T47D (cell line): Measurements from ENCODE around the gene KRTAP10-4.
"Not testable (repeated sequence)": the region's sequence is repeated elsewhere in the genome, so short reads cannot be mapped to it uniquely, and the experiment has no call there.

ENCODE experiments used
- DNase-seq, 2 experiments: peaks; one replicate each; pipeline versions ENCODE4 v3.0.0 to v3.0.0-alpha.2; 2011 to 2012; ENCODE audit warnings: low read depth in 1 of 2, low spot score in 1 of 2
- JUND ChIP-seq: IDR thresholded peaks from 2 replicates; pipeline ENCODE4 v1.6.1; 2012; ENCODE audit warnings: low read depth
- in situ Hi-C: cut with HindIII; loops from 2 replicates; pipeline ENCODE4 v1.10.0; 2016; ENCODE audit warnings: low sequenced_read_pairs, low pct_unique_long_range_greater_than_20kb

The KRTAP10-4 gene

GRCh38 chr21:44603109-44603875 lies 29.8 kb downstream of the KRTAP10-4 start:
- in situ Hi-C loops, result no loop called here
- DNase-seq, result no peak
- TF ChIP-seq JUND, result no peak

- in situ Hi-C loops, result no loop called here
- no peak for DNase-seq
- no peak for TF ChIP-seq JUND
Measured at GRCh38 chr21:44603911-44604310, 30.4 kb downstream of the KRTAP10-4 start.

DNA sequence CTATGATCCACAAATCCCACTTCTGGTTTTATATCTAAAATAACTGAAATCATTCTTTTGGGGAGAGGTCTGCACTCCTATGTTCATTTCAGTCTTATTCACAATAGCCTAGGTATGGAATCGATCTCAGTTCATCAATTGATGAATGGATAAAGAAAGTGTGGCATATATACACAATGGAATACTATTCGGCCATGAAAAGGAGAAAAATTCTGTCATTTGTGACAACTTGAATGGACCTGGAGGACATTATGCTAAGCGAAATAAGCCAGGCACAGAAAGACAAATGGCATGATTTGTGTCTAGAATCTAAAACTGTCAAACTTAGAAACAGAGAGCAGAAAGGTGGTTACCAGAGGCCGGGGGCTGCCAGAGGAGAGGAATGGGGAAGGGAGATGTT lies 33.0 kb downstream of the KRTAP10-4 start:
- in situ Hi-C loops, result no loop called here
- DNase-seq, result no peak
- no peak for TF ChIP-seq JUND

DNA sequence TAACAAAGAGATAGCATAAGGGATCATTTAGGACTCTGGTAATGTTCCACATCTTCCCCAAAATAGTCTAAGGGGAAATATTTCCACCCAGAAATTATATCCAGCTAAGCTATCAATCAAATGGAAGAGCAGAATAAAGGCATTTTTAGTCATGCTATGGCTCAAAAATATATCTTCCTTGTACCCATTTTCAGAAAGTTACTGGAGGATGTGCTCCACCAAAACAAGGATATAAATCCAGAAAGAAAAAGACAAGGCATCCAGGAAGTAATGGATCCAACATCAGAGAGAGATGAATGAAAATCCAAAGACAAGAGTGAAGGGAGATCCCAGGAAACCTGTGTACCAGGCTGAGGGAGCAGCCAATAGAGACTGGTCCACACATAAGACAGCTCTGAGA lies 35.7 kb downstream of the KRTAP10-4 start:
- no peak for TF ChIP-seq JUND
- in situ Hi-C loops, result no loop called here
- no peak for DNase-seq

- in situ Hi-C loops, DNase-seq: not testable (repeated sequence)
Measured at GRCh38 chr21:44610157-44610843, 36.8 kb downstream of the KRTAP10-4 start.

DNA sequence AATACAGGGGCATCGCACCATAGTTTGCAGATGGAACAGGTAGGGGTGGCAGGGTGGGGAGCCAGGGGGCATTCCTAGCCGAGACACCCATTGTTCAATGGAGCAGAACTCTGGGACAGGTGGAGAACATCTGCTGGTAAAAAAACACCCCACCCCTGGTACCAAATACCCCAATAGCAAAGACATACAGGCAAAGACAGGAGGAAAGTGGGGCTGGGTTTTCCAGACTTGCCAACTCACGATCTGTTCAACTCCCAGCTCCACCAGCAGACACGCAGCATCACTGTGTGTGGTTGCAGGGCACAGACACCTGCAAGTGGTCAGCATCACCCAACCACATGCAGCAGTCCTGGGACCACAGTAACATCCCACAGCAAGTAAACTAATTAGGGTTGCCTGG lies 38.0 kb downstream of the KRTAP10-4 start:
- in situ Hi-C loops, result no loop called here
- no peak for TF ChIP-seq JUND
- no peak for DNase-seq

- no peak for DNase-seq
- TF ChIP-seq JUND, result no peak
- in situ Hi-C loops, result no loop called here
Measured at GRCh38 chr21:44612029-44612486, 38.5 kb downstream of the KRTAP10-4 start, which contains the start of gene KRTAP10-8. KRTAP10-8 (plus strand) TSS chr21:44612079; CDS start chr21:44612101, 22 bp downstream.

- in situ Hi-C loops, result no loop called here
- DNase-seq, result no peak
- TF ChIP-seq JUND, result no peak
Measured at GRCh38 chr21:44612669-44613229, 39.2 kb downstream of the KRTAP10-4 start.

DNA sequence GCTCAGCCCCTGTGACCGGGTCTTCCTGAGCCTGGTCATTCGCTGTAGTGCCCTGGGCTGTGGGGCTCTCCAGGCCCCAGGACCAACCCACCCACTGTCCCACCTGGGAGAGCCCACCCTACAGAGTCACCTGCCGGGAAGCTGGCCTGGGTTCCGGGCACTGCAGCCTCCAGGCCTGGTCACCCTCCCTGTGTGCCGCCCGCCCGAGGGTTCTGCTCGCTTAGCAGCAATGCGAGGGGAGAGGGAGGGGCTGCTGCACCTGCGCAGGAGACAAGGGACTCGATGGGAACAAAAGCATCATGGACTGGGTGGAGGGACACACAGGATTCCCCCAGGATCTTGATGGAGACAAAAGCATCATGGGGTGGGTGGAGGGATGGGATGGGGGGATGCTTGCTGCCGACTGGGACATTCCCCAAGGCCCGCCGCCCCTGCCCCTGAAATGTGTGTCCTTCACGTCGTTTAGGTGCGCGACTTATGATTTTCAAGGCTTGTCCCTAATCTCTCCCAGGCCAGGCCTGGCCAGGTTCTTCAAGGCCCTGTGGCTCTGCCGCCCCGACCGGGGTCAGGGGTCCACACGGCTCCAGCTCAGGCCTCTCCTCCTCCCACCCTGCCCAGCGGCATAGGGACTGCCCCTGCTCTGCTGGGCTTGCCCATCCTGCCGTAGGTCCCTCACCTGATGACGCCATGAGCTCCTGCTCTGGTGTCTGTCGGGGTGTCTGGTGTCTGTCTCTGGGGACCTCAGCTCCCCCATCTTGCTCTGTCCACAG lies 40.0 kb downstream of the KRTAP10-4 start:
- in situ Hi-C loops, result no loop called here
- TF ChIP-seq JUND, result no peak
- DNase-seq, result no peak

- DNase-seq, result no peak
- in situ Hi-C loops, result no loop called here
- TF ChIP-seq JUND, result no peak
Measured at GRCh38 chr21:44614161-44614631, 40.7 kb downstream of the KRTAP10-4 start.

- no peak for DNase-seq
- TF ChIP-seq JUND, result no peak
- in situ Hi-C loops, result no loop called here
Measured at GRCh38 chr21:44614961-44615391, 41.4 kb downstream of the KRTAP10-4 start.

- no peak for TF ChIP-seq JUND
- in situ Hi-C loops, result no loop called here
Measured at GRCh38 chr21:44615466-44615865, 41.9 kb downstream of the KRTAP10-4 start.

More at GRCh38 chr21:44615466-44615865, 41.9 kb downstream of the KRTAP10-4 start:
- no peak for DNase-seq
